ENCODE measurements around the gene RHO.

RHO gene

GRCh38 chr3:129562803-129563202 is 34.4 kb downstream of the RHO start:
- no peak for DNase-seq

- DNase-seq = no peak
Measured at GRCh38 chr3:129563332-129563731, 34.9 kb downstream of the RHO start.

GRCh38 chr3:129563850-129564535 is 35.6 kb downstream of the RHO start:
- no peak for DNase-seq

GRCh38 chr3:129564981-129565644 is 36.7 kb downstream of the RHO start:
- no peak for DNase-seq

- no peak for DNase-seq
Measured at GRCh38 chr3:129565902-129566301, 37.5 kb downstream of the RHO start.

- DNase-seq = no peak
Measured at GRCh38 chr3:129567176-129567705, 38.8 kb downstream of the RHO start.

- DNase-seq = no peak
Measured at GRCh38 chr3:129567939-129568338, 39.5 kb downstream of the RHO start.

GRCh38 chr3:129569856-129570255 is 41.4 kb downstream of the RHO start:
- DNase-seq = no peak

- DNase-seq = no peak
Measured at GRCh38 chr3:129571605-129572547, 43.4 kb downstream of the RHO start.

GRCh38 chr3:129572603-129573002 is 44.2 kb downstream of the RHO start:
- DNase-seq = no peak

- no peak for DNase-seq
Measured at GRCh38 chr3:129573493-129573892, 45.1 kb downstream of the RHO start.

- DNase-seq = no peak
Measured at GRCh38 chr3:129574206-129574605, 45.8 kb downstream of the RHO start.

GRCh38 chr3:129575233-129575996 is 47.0 kb downstream of the RHO start:
- DNase-seq = no peak

GRCh38 chr3:129575997-129576384 is 47.6 kb downstream of the RHO start:
- DNase-seq = no peak

GRCh38 chr3:129576514-129577352 is 48.3 kb downstream of the RHO start:
- DNase-seq = no peak

- no peak for DNase-seq
Measured at GRCh38 chr3:129577366-129577765, 48.9 kb downstream of the RHO start.

GRCh38 chr3:129577925-129578786 is 49.7 kb downstream of the RHO start:
- DNase-seq = no peak

GRCh38 chr3:129579991-129580390 is 51.6 kb downstream of the RHO start:
- DNase-seq = no peak

- DNase-seq = no peak
Measured at GRCh38 chr3:129581623-129582022, 53.2 kb downstream of the RHO start.

GRCh38 chr3:129582799-129583198 is 54.4 kb downstream of the RHO start:
- DNase-seq = no peak

GRCh38 chr3:129583289-129583688 is 54.9 kb downstream of the RHO start:
- no peak for DNase-seq

Data from NCI-H1930 (cell line).